ENCODE results near the gene FCER1A. TPM values are rescaled to one million over a fixed set of nuclear protein-coding genes. Genes with fewer than 3 reads are reported as not detected.
"Not testable (repeated sequence)": the region's sequence is repeated elsewhere in the genome, so short reads cannot be mapped to it uniquely, and the experiment has no call there.

The FCER1A gene
- total and polyA plus RNA-seq, 2 experiments from 2014 or later, result not detected

DNA sequence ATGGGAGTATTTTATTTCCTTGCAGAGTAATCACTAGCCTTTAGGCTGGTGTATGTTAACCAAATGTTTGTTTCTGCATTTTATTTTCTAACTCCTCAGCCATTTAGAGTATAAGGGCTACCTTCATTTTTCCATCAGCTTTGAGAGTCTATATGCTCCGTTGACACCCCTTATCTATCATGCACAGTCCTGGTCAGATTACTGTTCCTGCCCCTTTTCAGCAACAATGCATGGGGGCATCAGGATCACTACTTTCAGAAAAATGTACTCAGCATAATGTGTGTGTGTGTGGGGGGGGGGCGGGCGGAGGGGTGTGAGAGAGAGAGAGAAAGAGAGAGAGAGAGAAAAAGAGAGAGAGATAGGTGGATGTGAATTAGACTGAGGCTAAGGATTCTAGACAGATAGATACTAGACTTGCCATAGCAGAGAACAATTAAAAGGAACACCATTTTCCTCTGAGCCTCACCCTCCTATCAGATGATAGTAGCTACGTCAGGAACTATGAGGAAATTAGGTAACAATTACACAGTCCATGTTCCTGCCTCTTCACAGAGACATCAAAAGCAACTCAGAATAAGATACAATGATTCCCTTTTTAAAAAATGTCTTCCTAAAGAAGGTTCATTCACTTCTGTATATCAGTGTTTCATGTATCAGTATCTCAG lies 40.8 kb downstream of the FCER1A start (continued):
- TF ChIP-seq CREB1 (CRISPR knock-in tag; IDR thresholded peaks at IDR 0.05; ENCODE audit: low read depth) (no peak), POLR2AphosphoS5 (IDR thresholded peaks at IDR 0.05; ENCODE audit: low read depth) (no peak)
- TF ChIP-seq, protein P1, sequence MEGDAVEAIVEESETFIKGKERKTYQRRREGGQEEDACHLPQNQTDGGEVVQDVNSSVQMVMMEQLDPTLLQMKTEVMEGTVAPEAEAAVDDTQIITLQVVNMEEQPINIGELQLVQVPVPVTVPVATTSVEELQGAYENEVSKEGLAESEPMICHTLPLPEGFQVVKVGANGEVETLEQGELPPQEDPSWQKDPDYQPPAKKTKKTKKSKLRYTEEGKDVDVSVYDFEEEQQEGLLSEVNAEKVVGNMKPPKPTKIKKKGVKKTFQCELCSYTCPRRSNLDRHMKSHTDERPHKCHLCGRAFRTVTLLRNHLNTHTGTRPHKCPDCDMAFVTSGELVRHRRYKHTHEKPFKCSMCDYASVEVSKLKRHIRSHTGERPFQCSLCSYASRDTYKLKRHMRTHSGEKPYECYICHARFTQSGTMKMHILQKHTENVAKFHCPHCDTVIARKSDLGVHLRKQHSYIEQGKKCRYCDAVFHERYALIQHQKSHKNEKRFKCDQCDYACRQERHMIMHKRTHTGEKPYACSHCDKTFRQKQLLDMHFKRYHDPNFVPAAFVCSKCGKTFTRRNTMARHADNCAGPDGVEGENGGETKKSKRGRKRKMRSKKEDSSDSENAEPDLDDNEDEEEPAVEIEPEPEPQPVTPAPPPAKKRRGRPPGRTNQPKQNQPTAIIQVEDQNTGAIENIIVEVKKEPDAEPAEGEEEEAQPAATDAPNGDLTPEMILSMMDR (conservative IDR thresholded peaks at IDR 0.05; ENCODE audit: low read depth in 2 of 2), result no peak

DNA sequence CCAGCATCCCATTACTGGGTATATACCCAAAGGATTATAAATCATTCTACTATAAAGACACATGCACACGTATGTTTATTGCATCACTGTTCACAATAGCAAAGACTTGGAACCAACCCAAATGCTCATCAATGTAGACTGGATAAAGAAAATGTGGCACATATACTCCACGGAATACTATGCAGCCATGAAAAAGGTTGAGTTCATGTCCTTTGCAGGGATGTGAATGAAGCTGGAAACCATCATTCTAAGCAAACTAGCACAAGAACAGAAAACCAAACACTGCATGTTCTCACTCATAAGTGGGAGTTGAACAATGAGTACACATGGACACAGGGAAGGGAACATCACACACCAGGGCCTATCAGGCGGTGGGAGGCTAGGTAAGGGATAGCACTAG lies 47.2 kb downstream of the FCER1A start:
- H3K27ac ChIP-seq (ENCODE audit: low read depth); H3K4me3 ChIP-seq; H3K36me3 Mint-ChIP-seq (ENCODE audit: low read depth); DNase-seq (ENCODE audit: low spot score); H4K20me1 ChIP-seq (replicated peaks; ENCODE audit: insufficient read depth); H3K27me3 Mint-ChIP-seq (ENCODE audit: insufficient read depth, low read depth, poor library complexity); H3K4me2 ChIP-seq; H3K27ac Mint-ChIP-seq; ATAC-seq; H3K4me1 ChIP-seq (ENCODE audit: insufficient read depth); H3K4me3 Mint-ChIP-seq; H3K79me2 ChIP-seq (replicated peaks; ENCODE audit: insufficient read depth); H2AFZ ChIP-seq; H3K36me3 ChIP-seq (ENCODE audit: insufficient read depth); H3F3A ChIP-seq (replicated peaks; ENCODE audit: low read depth); H3K4me1 Mint-ChIP-seq; H3K27me3 ChIP-seq (ENCODE audit: insufficient read depth); H3K9me2 ChIP-seq (ENCODE audit: insufficient read depth): not testable (repeated sequence)
- H3K9me3 Mint-ChIP-seq, result peaks cover 12% of the 10 kb centered on the region; the same call in 2 of the 3 replicates

DNA sequence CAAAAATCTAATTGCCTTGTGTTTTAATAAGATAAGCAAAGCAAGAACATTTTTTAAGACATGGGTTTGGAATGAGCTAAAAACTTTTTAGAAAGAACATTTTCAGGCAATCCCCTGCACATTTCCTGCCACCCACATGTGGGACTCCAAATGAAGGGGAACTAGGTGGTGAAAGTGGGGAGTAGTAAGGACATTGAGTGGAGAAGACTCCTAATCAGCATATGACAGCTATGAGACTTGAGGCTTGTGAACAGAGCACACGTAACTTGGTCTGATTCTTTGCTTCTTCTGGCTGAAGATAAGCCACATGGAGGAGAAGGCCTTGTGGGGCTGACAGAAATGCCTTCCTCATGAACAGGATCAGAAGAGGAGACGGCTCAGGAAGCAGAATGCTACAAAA lies 50.3 kb downstream of the FCER1A start:
- H3F3A ChIP-seq (replicated peaks; ENCODE audit: low read depth), result no peaks in the 10 kb centered on the region
- H3K79me2 ChIP-seq (replicated peaks; ENCODE audit: insufficient read depth), result no peaks in the 10 kb centered on the region
- H2AFZ ChIP-seq, result no peak overlapping the region
- no peak overlapping the region for H3K4me2 ChIP-seq
- no peaks in the 10 kb centered on the region for H3K27me3 ChIP-seq (ENCODE audit: insufficient read depth)
- H3K27ac ChIP-seq (ENCODE audit: low read depth), result no peak overlapping the region
- H4K20me1 ChIP-seq (replicated peaks; ENCODE audit: insufficient read depth), result no peaks in the 10 kb centered on the region
- H3K27me3 Mint-ChIP-seq (ENCODE audit: insufficient read depth, low read depth, poor library complexity), result no peaks in the 10 kb centered on the region
- H3K27ac Mint-ChIP-seq, result no peak overlapping the region
- no peak overlapping the region for H3K4me3 ChIP-seq
- peaks cover 4% of the 10 kb centered on the region; the same call in 1 of the 2 replicates for H3K36me3 ChIP-seq (ENCODE audit: insufficient read depth)
- no peaks in the 10 kb centered on the region for H3K4me1 ChIP-seq (ENCODE audit: insufficient read depth)
- H3K36me3 Mint-ChIP-seq (ENCODE audit: low read depth), result no peaks in the 10 kb centered on the region
- 0 out of 2 replicates have a peak, but pooled peaks cover 3% of the 10 kb centered on the region for H3K9me2 ChIP-seq (ENCODE audit: insufficient read depth)
- no peaks in the 10 kb centered on the region for H3K4me1 Mint-ChIP-seq
- no peak overlapping the region for H3K4me3 Mint-ChIP-seq
- ATAC-seq (no peak), DNase-seq (ENCODE audit: low spot score) (no peak)
- H3K9me3 Mint-ChIP-seq, result peaks cover 12% of the 10 kb centered on the region; the same call in 2 of the 3 replicates
- TF ChIP-seq ZNF331 (CRISPR knock-in tag; IDR thresholded peaks at IDR 0.05; ENCODE audit: low read depth), result no peak
- no peak for TF ChIP-seq POLR2AphosphoS5 (IDR thresholded peaks at IDR 0.05; ENCODE audit: low read depth)
- no peak for TF ChIP-seq EZH2 (IDR thresholded peaks at IDR 0.05; ENCODE audit: low read depth, unreplicated experiment)
- TF ChIP-seq ZNF114 (CRISPR knock-in tag; IDR thresholded peaks at IDR 0.05), result no peak
- TF ChIP-seq, protein P2, sequence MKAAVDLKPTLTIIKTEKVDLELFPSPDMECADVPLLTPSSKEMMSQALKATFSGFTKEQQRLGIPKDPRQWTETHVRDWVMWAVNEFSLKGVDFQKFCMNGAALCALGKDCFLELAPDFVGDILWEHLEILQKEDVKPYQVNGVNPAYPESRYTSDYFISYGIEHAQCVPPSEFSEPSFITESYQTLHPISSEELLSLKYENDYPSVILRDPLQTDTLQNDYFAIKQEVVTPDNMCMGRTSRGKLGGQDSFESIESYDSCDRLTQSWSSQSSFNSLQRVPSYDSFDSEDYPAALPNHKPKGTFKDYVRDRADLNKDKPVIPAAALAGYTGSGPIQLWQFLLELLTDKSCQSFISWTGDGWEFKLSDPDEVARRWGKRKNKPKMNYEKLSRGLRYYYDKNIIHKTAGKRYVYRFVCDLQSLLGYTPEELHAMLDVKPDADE (IDR thresholded peaks at IDR 0.05), result no peak
- no peak for TF ChIP-seq CREB1 (CRISPR knock-in tag; IDR thresholded peaks at IDR 0.05; ENCODE audit: low read depth)
- TF ChIP-seq, protein P3, sequence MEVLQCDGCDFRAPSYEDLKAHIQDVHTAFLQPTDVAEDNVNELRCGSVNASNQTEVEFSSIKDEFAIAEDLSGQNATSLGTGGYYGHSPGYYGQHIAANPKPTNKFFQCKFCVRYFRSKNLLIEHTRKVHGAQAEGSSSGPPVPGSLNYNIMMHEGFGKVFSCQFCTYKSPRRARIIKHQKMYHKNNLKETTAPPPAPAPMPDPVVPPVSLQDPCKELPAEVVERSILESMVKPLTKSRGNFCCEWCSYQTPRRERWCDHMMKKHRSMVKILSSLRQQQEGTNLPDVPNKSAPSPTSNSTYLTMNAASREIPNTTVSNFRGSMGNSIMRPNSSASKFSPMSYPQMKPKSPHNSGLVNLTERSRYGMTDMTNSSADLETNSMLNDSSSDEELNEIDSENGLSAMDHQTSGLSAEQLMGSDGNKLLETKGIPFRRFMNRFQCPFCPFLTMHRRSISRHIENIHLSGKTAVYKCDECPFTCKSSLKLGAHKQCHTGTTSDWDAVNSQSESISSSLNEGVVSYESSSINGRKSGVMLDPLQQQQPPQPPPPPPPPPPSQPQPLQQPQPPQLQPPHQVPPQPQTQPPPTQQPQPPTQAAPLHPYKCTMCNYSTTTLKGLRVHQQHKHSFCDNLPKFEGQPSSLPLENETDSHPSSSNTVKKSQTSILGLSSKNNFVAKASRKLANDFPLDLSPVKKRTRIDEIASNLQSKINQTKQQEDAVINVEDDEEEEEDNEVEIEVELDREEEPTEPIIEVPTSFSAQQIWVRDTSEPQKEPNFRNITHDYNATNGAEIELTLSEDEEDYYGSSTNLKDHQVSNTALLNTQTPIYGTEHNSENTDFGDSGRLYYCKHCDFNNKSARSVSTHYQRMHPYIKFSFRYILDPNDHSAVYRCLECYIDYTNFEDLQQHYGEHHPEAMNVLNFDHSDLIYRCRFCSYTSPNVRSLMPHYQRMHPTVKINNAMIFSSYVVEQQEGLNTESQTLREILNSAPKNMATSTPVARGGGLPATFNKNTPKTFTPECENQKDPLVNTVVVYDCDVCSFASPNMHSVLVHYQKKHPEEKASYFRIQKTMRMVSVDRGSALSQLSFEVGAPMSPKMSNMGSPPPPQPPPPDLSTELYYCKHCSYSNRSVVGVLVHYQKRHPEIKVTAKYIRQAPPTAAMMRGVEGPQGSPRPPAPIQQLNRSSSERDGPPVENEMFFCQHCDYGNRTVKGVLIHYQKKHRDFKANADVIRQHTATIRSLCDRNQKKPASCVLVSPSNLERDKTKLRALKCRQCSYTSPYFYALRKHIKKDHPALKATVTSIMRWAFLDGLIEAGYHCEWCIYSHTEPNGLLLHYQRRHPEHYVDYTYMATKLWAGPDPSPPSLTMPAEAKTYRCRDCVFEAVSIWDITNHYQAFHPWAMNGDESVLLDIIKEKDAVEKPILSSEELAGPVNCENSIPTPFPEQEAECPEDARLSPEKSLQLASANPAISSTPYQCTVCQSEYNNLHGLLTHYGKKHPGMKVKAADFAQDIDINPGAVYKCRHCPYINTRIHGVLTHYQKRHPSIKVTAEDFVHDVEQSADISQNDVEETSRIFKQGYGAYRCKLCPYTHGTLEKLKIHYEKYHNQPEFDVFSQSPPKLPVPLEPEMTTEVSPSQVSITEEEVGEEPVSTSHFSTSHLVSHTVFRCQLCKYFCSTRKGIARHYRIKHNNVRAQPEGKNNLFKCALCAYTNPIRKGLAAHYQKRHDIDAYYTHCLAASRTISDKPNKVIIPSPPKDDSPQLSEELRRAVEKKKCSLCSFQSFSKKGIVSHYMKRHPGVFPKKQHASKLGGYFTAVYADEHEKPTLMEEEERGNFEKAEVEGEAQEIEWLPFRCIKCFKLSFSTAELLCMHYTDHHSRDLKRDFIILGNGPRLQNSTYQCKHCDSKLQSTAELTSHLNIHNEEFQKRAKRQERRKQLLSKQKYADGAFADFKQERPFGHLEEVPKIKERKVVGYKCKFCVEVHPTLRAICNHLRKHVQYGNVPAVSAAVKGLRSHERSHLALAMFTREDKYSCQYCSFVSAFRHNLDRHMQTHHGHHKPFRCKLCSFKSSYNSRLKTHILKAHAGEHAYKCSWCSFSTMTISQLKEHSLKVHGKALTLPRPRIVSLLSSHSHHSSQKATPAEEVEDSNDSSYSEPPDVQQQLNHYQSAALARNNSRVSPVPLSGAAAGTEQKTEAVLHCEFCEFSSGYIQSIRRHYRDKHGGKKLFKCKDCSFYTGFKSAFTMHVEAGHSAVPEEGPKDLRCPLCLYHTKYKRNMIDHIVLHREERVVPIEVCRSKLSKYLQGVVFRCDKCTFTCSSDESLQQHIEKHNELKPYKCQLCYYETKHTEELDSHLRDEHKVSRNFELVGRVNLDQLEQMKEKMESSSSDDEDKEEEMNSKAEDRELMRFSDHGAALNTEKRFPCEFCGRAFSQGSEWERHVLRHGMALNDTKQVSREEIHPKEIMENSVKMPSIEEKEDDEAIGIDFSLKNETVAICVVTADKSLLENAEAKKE (CRISPR knock-in tag; IDR thresholded peaks at IDR 0.05), result no peak
- no peak for TF ChIP-seq JUNB (IDR thresholded peaks at IDR 0.05; ENCODE audit: unreplicated experiment)
